ENCODE measurements around the gene FXYD4. TPM values are rescaled to one million over a fixed set of nuclear protein-coding genes. Genes with fewer than 3 reads are reported as not detected.

The FXYD4 gene
- total and polyA plus RNA-seq, 2 of the 8 experiments (the other 6 are each of a cell fraction or from before 2014, with no cell fraction given), result not detected

GRCh38 chr10:43391496-43391895 is 20.1 kb downstream of the FXYD4 start:
- Histone ChIP-seq H3K23ac (ENCODE audit: insufficient read length) (no peak overlapping the region), H3K56ac (replicated peaks; ENCODE audit: insufficient read length, low read depth, low read length) (no peak overlapping the region), H3K79me2 (ENCODE audit: control insufficient read depth in 1 of 2, insufficient read depth in 2 of 2, low read length in 2 of 2) (peaks cover 44 to 86% of the 10 kb centered on the region in 2 experiments), H3K14ac (ENCODE audit: insufficient read length) (no peak overlapping the region), H2BK5ac (ENCODE audit: low read depth, low read length) (no peak overlapping the region), H2BK15ac (ENCODE audit: low read length) (no peak overlapping the region), H3K36me3 (ENCODE audit: control insufficient read depth in 2 of 4, insufficient read depth in 4 of 4, low read length in 3 of 4) (peaks cover 46 to 87% (median 76%) of the 10 kb centered on the region in 4 experiments), H3K9ac (replicated peaks in 1 of 4; ENCODE audit: extremely low read depth in 1 of 4, low read depth in 3 of 4, low read length in 3 of 4) (no peak overlapping the region), H4K91ac (replicated peaks; ENCODE audit: insufficient read length, low read length) (no peak overlapping the region), H3K4ac (replicated peaks; ENCODE audit: insufficient read length, low read depth, low read length) (no peak overlapping the region), H3K9me3 (ENCODE audit: insufficient read depth in 2 of 2, low read depth in 1 of 2, low read length in 1 of 2) (no peaks in the 10 kb centered on the region), H3K23me2 (ENCODE audit: low read depth, low read length) (peaks cover 7% of the 10 kb centered on the region; the same call in 1 of the 2 replicates), H4K8ac (ENCODE audit: extremely low read depth, insufficient read depth, low read length) (no peak overlapping the region), H3K79me1 (ENCODE audit: low read depth, low read length) (peaks cover 22% of the 10 kb centered on the region), H2BK12ac (ENCODE audit: low read depth, low read length) (no peak overlapping the region), H3K27me3 (replicated peaks in 1 of 4; ENCODE audit: control insufficient read depth in 3 of 4, extremely low read depth in 1 of 4, insufficient read depth in 3 of 4, low read length in 3 of 4) (no peaks in the 10 kb centered on the region), H4K20me1 (replicated peaks in 1 of 2; ENCODE audit: control insufficient read depth in 1 of 2, insufficient read depth in 2 of 2, low read length in 2 of 2) (peaks cover 51 to 60% of the 10 kb centered on the region in 2 experiments), H2AFZ (ENCODE audit: low read length) (no peak overlapping the region), H4K5ac (ENCODE audit: insufficient read length, low read depth, low read length) (no peak overlapping the region), H3K18ac (ENCODE audit: extremely low read depth, low read length) (no peak overlapping the region), H3K27ac (ENCODE audit: low read depth, low read length) (no peak overlapping the region), H3K4me1 (replicated peaks in 1 of 4; ENCODE audit: control insufficient read depth in 3 of 4, insufficient read depth in 4 of 4, low read length in 3 of 4) (peaks cover 0 to 6% (median 4%) of the 10 kb centered on the region in 4 experiments; a peak in 6 of 7 replicates), H2BK20ac (ENCODE audit: low read length) (no peak overlapping the region), H3K4me2 (ENCODE audit: insufficient read depth in 1 of 2, low read depth in 2 of 2, low read length in 2 of 2) (no peak overlapping the region), H2BK120ac (replicated peaks; ENCODE audit: low read depth, low read length) (no peak overlapping the region), H3K4me3 (ENCODE audit: extremely low read depth in 1 of 4, insufficient read depth in 2 of 4, low read depth in 3 of 4, low read length in 4 of 4) (no peak overlapping the region), H2AK5ac (ENCODE audit: low read depth, low read length) (no peak overlapping the region)
- no peak for TF ChIP-seq SIRT6 (IDR thresholded peaks at IDR 0.05; ENCODE audit: low read length)
- TF ChIP-seq POLR2AphosphoS5 (IDR thresholded peaks at IDR 0.05; ENCODE audit: low read depth, low read length), result 0 out of 2 replicates have a peak, but pooled peaks have one; percentile 18
- CTCF ChIA-PET (ENCODE audit: partially characterized antibody), result interaction anchor here (1.2 to 2.6 kb wide), 4 partner anchors 11 to 69 kb away, joined by 5 to 14 read pairs (median 13); no protein-coding TSS in a partner anchor
- FAIRE-seq, result no peak
- POLR2A ChIA-PET (ENCODE audit: partially characterized antibody), result interaction anchor here (1.0 to 2.3 kb wide), 9 partner anchors 9 to 98 kb away, joined by 3 to 21 read pairs (median 7); partner anchors contain the start of gene HNRNPF
- no peak for DNase-seq (ENCODE audit: low read depth in 1 of 2, low spot score in 2 of 2)
- WGBS, 2 experiments (ENCODE audit: extremely low coverage in 1 of 2, insufficient coverage in 1 of 2, insufficient read length in 1 of 2, insufficient replicate concordance in 2 of 2, low coverage in 1 of 2, low lambda C conversion rate in 2 of 2, missing lambda C conversion rate in 1 of 2), result 96% methylated on average over 6 of the region's 6 CpGs; no CpG with 5 or more reads in 1 of the 2 experiments

All from H1 (cell line).